ENCODE measurements around the gene TBX10. TPM values are rescaled to one million over a fixed set of nuclear protein-coding genes. Genes with fewer than 3 reads are reported as not detected.
"Not testable (repeated sequence)": the region's sequence is repeated elsewhere in the genome, so short reads cannot be mapped to it uniquely, and the experiment has no call there.

The TBX10 gene
- total RNA-seq, 1 donor from 2014 or later, result not detected

DNA sequence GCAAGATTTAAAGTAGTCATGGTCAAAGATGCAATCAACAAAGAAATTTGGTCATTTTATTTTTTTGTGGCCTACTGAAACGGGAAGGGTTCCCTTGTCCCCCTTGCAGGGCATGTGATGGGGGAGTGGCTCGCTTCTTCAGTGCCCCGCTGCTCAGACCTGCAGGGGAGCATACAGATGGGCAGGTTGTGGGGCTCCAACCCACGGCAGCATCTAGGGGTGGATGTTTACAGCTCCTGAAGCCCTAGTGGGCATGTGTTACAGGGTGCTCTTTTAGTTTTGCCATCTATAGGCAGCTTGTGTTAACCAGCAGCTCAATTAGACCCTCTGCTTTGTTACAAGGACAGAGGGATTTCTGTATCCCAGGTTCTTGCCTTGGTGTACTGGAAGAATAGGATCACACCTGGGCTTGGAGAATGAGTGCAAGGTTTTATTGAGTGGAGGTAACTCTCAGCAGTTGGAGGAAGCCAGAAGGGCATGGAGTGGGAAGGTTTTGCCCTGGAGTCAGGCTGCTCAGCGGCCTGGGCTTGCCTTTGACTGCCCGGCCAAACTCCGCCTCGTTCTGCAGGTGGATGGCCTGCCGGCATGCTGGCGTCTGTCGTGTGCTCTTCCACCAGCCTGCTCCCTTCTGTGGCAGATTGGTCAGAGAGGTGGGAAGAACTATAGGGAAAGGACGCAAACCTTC lies 46.5 kb downstream of the TBX10 start:
- intact Hi-C loops (cut with DNase I), result no loop called here
- Histone ChIP-seq H3K27me3 (ENCODE audit: low read depth) (no peaks in the 10 kb centered on the region), H3K9me3 (no peaks in the 10 kb centered on the region), H3K4me1 (no peaks in the 10 kb centered on the region), H3K27ac (no peak overlapping the region), H3K36me3 (peaks cover 6% of the 10 kb centered on the region), H3K4me3 (no peak overlapping the region)
- ATAC-seq, result no peak
- TF ChIP-seq, protein P1, sequence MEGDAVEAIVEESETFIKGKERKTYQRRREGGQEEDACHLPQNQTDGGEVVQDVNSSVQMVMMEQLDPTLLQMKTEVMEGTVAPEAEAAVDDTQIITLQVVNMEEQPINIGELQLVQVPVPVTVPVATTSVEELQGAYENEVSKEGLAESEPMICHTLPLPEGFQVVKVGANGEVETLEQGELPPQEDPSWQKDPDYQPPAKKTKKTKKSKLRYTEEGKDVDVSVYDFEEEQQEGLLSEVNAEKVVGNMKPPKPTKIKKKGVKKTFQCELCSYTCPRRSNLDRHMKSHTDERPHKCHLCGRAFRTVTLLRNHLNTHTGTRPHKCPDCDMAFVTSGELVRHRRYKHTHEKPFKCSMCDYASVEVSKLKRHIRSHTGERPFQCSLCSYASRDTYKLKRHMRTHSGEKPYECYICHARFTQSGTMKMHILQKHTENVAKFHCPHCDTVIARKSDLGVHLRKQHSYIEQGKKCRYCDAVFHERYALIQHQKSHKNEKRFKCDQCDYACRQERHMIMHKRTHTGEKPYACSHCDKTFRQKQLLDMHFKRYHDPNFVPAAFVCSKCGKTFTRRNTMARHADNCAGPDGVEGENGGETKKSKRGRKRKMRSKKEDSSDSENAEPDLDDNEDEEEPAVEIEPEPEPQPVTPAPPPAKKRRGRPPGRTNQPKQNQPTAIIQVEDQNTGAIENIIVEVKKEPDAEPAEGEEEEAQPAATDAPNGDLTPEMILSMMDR (IDR thresholded peaks at IDR 0.05), result no peak
- no peak for DNase-seq

DNA sequence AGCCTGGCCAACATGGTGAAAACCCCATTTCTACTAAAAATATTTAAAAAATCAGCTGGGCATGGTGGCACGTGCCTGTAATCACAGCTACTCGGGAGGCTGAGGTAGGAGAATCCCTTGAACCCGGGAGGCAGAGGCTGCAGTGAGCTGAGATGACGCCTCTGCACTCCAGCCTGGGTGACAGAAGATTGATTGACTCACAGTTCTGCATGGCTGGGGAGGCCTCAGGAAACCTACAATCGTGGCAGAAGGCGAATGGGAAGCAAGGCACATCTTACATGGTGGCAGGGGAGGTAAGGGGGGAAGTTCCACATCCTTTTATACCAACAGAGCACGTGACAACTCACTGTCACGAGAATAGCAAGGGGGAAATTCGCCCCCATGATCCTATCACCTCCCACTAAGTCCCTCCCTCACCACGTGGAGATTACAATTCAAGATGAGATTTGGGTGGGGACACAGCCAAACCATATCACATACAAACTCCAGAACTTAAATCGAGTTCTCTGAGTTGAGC lies 50.6 kb downstream of the TBX10 start:
- intact Hi-C loops (cut with DNase I); ATAC-seq: not testable (repeated sequence)

GRCh38 chr11:67588136-67588503 lies 51.4 kb downstream of the TBX10 start:
- DNase-seq, result no peak
- TF ChIP-seq, protein P1 (IDR thresholded peaks at IDR 0.05), result no peak

More for the DNA sequence above, 50.6 kb downstream of the TBX10 start:
- peaks cover 10% of the 10 kb centered on the region for H3K4me1 ChIP-seq
- DNase-seq; H3K4me3 ChIP-seq; H3K27ac ChIP-seq; H3K27me3 ChIP-seq (ENCODE audit: low read depth); H3K9me3 ChIP-seq: not testable (repeated sequence)
- peaks cover 38% of the 10 kb centered on the region for H3K36me3 ChIP-seq

GRCh38 chr11:67586568-67587250 lies 52.9 kb downstream of the TBX10 start:
- no peak for DNase-seq
- H3K36me3 ChIP-seq, result peaks cover 38% of the 10 kb centered on the region
- no peak overlapping the region for H3K4me3 ChIP-seq
- TF ChIP-seq, protein P1 (IDR thresholded peaks at IDR 0.05), result no peak
- no peaks in the 10 kb centered on the region for H3K27me3 ChIP-seq (ENCODE audit: low read depth)
- peaks cover 21% of the 10 kb centered on the region for H3K4me1 ChIP-seq
- H3K27ac ChIP-seq, result no peak overlapping the region
- intact Hi-C loops (cut with DNase I), result no loop called here
- no peaks in the 10 kb centered on the region for H3K9me3 ChIP-seq
- no peak for ATAC-seq

More at GRCh38 chr11:67588136-67588503, 51.4 kb downstream of the TBX10 start:
- Histone ChIP-seq H3K9me3 (no peaks in the 10 kb centered on the region), H3K27me3 (ENCODE audit: low read depth) (no peaks in the 10 kb centered on the region), H3K36me3 (peaks cover 38% of the 10 kb centered on the region), H3K4me1 (peaks cover 10% of the 10 kb centered on the region), H3K4me3 (no peak overlapping the region), H3K27ac (no peak overlapping the region)
- ATAC-seq, result no peak
- intact Hi-C loops (cut with DNase I), result no loop called here

DNA sequence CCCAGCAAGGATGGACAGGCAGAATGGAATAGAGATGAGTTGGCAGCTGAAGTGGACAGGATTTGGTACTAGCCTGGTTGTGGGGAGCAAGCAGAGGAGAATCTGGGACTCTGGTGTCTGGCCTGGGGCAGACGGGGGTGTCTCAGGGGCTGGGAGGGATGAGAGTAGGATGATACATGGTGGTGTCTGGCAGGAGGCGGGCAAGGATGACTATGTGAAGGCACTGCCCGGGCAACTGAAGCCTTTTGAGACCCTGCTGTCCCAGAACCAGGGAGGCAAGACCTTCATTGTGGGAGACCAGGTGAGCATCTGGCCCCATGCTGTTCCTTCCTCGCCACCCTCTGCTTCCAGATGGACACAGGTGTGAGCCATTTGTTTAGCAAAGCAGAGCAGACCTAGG lies 53.7 kb downstream of the TBX10 start:
- intact Hi-C loops (cut with DNase I), result no loop called here
- TF ChIP-seq, protein P1 (IDR thresholded peaks at IDR 0.05), result no peak
- peaks cover 22% of the 10 kb centered on the region for H3K4me1 ChIP-seq
- H3K27me3 ChIP-seq (ENCODE audit: low read depth), result no peaks in the 10 kb centered on the region
- ATAC-seq, result no peak
- H3K27ac ChIP-seq, result no peak overlapping the region
- peaks cover 38% of the 10 kb centered on the region for H3K36me3 ChIP-seq
- no peaks in the 10 kb centered on the region for H3K9me3 ChIP-seq
- no peak for DNase-seq
- H3K4me3 ChIP-seq, result no peak overlapping the region

All from lower lobe of right lung (tissue), 2 donors.